Activated T-cell treated with anti-CD3 and anti-CD28 coated beads, Interleukin-2, amount 50 U/mL, for 48 hours (primary cell): ENCODE measurements around the gene SGSM2.

Source experiments
- DNase-seq, 2 experiments: peaks; one replicate each; pipeline ENCODE4 v3.0.0-alpha.2; 2020

SGSM2 gene

GRCh38 chr17:2399572-2400473 is 62.5 kb downstream of the SGSM2 start:
- peak; percentile 94 to 97 for DNase-seq

- peak; percentile 77 to 80 for DNase-seq
Measured at GRCh38 chr17:2400474-2400866, 63.2 kb downstream of the SGSM2 start.

DNA sequence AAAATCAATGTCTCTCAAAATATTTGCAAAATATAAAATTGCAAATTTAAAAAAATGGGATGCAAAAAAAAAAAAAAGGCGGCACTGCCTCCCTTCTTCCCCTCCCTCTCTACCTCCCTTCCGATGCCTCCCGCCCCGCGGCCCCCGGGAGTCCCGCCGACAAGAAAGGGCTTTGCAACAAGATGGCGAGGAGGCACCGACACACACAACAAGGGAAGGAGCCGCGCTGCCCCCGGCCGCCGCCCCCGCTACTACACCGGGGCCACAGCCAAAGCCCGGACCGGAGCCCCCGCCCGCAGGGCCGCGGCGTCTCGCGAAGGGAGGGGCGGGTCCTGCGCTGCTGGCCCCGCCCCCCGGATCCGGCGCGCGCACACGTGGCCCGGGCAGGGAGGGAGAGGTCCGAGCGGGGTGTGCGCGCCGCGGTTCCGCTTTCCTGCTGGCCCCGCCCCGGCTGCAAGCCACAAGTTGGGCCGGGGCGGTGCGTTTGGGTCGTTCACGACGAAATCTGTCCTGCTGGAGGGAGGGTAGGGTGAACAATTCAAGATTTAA is 63.6 kb downstream of the SGSM2 start, which contains the start of gene MNT:
MNT (minus strand) TSS at position 184 of the 549 bp plus-strand sequence. CDS start 348 bp downstream, outside the sequence.
- DNase-seq = peak; percentile 94 to 95

- DNase-seq = peak; percentile 99
Measured at GRCh38 chr17:2401426-2402221, 64.3 kb downstream of the SGSM2 start.

- DNase-seq = no peak
Measured at GRCh38 chr17:2402544-2402943, 65.2 kb downstream of the SGSM2 start.

GRCh38 chr17:2403044-2403443 is 65.7 kb downstream of the SGSM2 start:
- no peak for DNase-seq

DNA sequence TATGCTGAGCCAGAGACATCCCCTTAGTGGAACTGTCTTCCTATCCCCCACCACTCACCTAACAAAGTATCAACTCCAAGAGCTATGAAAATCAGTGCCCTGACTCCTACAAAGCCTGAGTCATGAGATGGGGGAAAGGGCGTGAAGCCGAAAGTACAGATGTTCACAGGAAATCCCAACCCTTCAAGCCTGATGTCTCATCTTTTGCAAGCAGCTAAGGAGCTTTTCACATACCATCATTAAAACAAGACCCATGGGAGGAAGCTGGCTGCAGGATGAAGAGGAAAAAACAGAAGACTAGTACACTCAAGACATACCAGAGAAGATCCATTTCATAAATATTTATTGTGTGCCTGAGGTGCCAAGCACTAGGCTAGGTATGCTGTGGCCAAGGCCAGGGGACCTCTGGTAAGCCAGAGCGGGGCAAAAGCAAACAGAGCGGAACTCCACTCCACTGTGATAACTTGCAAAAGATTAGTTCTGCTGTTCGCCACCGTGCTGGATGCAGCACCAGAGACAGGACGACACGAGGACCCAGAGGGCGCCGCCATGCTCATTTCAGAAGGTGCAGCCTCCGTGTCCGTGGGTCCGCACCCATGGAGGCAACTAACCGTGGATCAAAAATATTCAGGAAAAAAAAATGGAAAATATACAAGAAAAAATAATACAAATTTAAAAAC is 68.1 kb downstream of the SGSM2 start:
- no peak for DNase-seq

GRCh38 chr17:2406271-2406902 is 69.1 kb downstream of the SGSM2 start:
- DNase-seq = no peak

- peak in 1 of 2 experiments; percentile 59 for DNase-seq
Measured at GRCh38 chr17:2406903-2407790, 69.8 kb downstream of the SGSM2 start.

DNA sequence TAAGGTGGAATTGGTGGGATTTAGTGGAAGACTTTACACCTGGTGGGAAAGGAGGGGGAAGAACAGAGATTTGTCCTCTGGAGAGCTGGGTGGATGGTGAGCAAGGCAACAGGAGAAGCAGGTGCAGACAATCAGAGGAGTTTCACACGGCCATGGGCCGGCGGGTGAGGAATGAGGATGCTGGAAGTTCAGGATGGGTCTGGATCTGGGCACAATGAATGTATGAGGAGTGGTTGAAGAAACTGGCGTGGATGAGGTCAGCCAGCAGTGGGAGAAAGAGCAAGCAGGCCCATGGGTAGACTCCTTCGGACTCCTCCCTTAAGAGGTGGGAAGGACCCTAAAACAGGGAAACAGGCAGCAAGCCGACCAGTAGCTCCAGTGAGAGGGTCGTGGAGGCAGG is 73.7 kb downstream of the SGSM2 start:
- no peak for DNase-seq

- no peak for DNase-seq
Measured at GRCh38 chr17:2412561-2413021, 75.3 kb downstream of the SGSM2 start.

- DNase-seq = no peak
Measured at GRCh38 chr17:2414446-2415064, 77.3 kb downstream of the SGSM2 start.

- DNase-seq = no peak
Measured at GRCh38 chr17:2415081-2415480, 77.8 kb downstream of the SGSM2 start.

- DNase-seq = peak; percentile 93 to 95
Measured at GRCh38 chr17:2416010-2416734, 78.9 kb downstream of the SGSM2 start.

- no peak for DNase-seq
Measured at GRCh38 chr17:2418572-2418971, 81.3 kb downstream of the SGSM2 start.

DNA sequence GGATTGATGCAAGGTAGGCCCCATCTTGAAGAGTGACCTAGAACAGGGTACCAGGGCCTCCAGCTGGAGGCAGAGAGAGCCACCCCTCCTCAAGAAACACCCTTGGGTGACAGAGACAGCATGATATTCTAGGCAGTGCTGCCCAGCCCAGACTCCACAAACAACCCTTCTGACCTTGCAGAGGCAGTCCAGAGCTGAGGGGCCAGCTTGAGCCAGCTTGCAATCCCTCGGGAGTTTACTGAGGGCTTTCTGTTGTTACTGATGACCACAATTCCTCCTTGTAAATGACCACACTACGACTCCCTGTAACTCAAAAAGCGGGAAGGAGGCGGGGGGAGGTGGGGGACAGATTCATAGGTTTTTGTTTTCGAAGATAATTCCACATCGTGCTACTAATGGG is 82.2 kb downstream of the SGSM2 start:
- no peak for DNase-seq

- no peak for DNase-seq
Measured at GRCh38 chr17:2420176-2420575, 82.9 kb downstream of the SGSM2 start.

DNA sequence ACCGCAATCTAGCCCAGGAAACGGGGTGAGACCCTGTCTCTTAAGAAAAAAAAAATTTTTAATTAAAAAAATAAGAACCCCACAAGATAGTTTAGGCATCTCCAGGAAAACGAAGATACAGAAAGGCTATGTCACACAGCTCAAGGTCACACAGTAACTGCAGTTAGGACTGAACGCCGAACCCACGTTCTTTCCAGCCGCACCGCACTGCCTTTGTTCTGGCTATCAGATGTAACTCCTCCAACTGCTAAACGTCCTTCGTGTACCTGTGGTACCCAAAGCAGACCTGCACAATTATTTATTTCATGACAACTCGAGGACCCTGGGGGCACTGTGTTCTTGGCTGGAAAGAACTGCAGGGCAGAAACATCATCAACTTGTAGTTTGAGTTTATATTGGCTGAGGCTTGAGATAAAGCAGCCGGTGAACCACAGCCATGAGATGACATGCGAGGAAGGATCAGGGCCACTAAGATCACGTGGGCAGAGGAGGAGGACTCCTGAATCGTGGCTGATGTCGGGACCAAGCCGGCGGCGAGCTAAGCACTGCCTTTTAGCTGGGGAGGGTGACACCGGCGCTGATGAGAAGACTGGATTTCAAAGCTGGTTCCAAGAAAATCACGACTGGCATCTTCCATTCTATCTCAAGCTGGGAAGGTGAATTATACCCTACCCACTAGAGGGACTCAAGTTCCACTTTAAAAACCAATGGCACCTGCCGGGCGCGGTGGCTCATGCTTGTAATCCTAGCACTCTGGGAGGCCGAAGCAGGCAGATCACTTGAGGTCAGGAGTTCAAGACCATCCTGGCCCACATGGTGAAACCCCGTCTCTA is 84.2 kb downstream of the SGSM2 start:
- no peak for DNase-seq

DNA sequence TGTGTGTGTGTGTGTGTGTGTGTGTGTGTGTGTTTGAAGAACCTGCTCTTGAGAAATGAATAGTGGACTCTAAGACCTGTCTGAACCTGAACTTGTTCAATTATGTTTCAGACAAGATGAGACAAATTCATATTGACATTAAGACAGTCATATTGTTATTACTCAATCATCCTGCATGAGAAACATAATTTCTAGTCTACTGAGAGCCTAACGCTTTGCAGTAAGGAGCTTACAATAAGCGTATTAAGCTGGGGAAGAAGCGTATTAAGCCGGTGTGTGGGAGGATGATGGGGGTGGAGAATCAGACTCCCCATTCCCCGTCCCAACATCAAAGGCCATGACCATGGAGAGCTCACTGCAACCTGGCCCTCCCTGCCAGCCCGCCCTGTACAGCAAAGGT is 86.0 kb downstream of the SGSM2 start:
- no peak for DNase-seq
